ENCODE results near the gene EFCAB8.

The EFCAB8 gene, protein sequence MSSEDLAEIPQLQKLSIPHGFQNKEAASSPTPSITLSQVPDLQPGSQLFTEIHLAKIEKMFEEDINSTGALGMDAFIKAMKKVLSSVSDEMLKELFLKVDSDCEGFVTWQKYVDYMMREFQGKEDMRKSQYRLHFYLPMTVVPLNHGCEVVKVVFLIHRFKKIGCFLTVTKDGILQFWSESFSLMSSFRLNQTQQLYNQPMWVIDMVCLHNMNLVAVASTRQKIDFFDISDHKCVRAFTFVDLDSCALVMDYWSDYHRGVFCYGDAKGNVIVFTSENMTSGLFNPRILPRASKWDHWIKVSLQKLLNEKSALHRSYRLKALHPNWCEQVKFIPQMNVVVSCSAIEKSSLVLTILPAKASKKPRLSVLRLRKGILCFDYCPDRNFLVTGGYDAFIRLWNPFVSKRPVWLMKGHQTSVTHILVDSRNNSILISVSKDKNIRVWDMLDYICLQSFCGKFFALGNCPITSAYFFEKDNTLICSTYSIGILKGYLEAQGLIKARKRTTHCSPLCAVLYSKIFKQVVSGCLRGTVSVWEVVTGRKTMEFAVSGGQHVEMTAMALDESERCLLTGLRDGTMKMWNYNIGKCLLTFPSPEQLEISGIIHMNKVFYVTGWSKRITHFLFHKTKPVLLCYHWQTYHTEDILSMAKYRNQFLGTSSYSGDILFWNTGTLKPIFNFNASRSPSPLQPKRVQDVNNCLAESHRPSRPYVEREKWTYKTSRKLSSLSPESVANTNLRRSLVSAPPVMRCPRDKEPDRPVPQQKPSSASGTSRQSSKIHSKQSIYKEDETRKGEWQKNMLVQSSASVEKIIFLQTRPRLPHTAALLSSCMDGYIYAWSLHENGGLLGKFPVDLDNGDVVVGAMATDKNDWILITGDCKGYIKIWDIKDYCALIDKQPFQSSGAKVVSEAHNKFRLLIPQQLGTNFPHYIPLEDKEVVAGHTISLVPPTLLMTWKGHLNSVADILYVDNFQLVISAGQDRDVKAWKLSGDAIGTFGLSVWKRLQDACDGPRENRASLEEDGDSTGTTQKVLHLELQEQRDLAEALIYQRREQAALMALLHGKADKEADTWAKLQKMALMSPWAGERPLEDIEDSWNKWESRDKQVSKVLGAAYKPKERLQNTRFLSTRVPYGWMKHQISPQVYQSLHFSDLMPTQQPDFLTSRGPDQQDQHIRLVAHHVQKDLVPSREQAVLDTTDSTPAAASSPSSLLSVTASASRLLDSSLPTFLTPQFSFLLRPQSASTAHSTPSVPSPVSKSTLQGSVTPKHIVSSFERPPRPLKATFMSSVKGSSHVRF

DNA sequence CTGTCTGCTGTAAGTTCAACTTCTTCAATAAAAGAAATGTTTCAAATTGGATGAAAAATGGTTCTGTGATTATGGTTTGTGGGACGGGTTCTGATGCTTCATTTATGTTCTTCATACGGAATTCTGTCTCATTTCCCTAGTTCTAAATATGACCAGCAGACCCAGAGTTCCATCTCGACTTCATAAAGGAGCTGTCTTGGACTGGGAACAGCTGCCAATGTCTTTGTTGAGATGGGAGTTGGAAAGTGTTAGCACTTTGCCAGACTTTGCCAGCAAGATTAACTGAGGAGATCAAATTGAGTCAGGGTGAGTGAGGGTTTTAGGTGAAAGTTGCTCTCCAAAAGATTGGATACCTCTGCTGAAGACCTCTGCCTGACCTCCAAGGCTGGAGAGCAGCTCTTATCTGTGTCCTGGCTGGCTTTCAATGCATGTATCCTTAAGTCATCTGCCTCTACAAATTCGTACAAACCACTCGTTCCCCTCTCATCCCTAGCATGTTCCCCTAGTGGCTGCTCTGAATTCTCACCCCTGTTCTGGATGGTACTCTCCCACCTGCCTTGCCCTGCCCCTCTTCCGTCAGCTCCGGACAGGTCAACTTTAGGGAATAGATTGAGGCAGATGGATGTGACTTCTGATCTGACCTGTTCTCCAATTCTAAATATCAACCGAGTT lies at the start of gene EFCAB8:
EFCAB8 (plus strand) TSS at position 223 of the 672 bp plus-strand sequence. CDS start 4,870 bp downstream, outside the sequence.
- no peak within 1 kb of the TSS for H3K4me3 ChIP-seq (ENCODE audit: low read depth, low read length)
- TF ChIP-seq, protein P1, sequence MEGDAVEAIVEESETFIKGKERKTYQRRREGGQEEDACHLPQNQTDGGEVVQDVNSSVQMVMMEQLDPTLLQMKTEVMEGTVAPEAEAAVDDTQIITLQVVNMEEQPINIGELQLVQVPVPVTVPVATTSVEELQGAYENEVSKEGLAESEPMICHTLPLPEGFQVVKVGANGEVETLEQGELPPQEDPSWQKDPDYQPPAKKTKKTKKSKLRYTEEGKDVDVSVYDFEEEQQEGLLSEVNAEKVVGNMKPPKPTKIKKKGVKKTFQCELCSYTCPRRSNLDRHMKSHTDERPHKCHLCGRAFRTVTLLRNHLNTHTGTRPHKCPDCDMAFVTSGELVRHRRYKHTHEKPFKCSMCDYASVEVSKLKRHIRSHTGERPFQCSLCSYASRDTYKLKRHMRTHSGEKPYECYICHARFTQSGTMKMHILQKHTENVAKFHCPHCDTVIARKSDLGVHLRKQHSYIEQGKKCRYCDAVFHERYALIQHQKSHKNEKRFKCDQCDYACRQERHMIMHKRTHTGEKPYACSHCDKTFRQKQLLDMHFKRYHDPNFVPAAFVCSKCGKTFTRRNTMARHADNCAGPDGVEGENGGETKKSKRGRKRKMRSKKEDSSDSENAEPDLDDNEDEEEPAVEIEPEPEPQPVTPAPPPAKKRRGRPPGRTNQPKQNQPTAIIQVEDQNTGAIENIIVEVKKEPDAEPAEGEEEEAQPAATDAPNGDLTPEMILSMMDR (IDR thresholded peaks at IDR 0.05; ENCODE audit: control insufficient read depth, extremely low read depth, insufficient read depth) = no peak
- no peak for DNase-seq (ENCODE audit: low read depth)

DNA sequence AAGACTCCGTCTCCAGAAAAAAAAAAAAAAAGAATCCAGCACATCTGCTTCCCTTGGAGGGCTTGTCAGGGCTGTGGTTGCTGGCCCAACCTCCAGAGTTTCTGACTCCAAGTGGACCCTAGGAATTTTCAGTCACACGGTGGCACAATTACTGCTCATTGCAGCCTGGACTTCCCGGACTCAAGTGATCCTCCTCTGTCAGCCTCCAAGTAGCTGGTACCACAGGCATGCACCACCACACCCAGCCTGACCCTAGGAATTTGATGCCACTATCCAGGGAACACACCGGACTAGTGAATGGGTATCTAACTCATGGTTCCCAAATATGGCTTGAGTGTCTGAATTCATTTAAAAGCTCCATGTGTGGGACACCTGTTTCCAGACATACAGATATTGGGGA lies 48.8 kb upstream of the EFCAB8 start:
- no peak for DNase-seq (ENCODE audit: low read depth)
- TF ChIP-seq, protein P1 (IDR thresholded peaks at IDR 0.05; ENCODE audit: control insufficient read depth, extremely low read depth, insufficient read depth) = no peak
- H3K4me3 ChIP-seq (ENCODE audit: low read depth, low read length) = no peak overlapping the region

DNA sequence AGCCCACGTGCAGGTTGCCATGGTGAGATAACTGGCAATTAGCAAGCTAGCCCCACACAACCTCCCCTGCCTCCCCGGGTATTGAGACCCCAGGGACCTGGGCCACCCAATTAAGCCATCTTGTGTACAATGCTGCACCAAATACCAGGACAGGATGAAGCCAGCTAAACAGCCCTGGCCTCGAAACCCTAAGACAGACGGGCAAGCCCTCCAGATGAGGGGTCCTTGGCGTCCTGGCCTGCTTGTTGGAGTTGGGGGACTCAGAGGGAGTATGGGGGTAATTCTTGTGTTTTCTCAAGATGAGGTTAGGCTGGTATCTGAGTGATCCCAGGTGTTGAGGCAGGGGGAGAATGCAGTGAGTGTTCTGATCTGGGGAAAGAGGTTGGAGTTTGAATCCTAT lies 47.8 kb upstream of the EFCAB8 start:
- no peak for DNase-seq (ENCODE audit: low read depth)
- no peak overlapping the region for H3K4me3 ChIP-seq (ENCODE audit: low read depth, low read length)
- TF ChIP-seq, protein P1 (IDR thresholded peaks at IDR 0.05; ENCODE audit: control insufficient read depth, extremely low read depth, insufficient read depth) = no peak

DNA sequence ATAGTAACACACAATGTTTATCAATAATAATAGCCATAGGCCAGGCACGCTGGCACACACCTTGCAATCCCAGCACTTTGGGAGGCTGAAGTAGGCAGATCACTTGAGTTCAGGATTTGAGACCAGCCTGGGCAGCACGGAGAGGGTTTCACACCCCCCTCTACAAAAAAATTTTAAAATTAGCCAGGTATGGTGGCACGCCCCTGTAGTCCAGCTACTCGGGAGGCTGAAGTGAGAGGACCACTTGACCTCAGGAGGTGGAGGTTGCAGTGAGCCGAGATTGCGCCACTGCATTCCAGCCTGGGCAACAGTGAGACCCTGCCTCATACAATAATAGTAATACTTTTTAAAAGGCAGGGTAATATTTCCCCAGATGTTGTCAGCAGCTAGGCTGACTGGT lies 46.8 kb upstream of the EFCAB8 start:
- DNase-seq (ENCODE audit: low read depth) = no peak
- H3K4me3 ChIP-seq (ENCODE audit: low read depth, low read length) = no peak overlapping the region
- TF ChIP-seq, protein P1 (IDR thresholded peaks at IDR 0.05; ENCODE audit: control insufficient read depth, extremely low read depth, insufficient read depth) = no peak

DNA sequence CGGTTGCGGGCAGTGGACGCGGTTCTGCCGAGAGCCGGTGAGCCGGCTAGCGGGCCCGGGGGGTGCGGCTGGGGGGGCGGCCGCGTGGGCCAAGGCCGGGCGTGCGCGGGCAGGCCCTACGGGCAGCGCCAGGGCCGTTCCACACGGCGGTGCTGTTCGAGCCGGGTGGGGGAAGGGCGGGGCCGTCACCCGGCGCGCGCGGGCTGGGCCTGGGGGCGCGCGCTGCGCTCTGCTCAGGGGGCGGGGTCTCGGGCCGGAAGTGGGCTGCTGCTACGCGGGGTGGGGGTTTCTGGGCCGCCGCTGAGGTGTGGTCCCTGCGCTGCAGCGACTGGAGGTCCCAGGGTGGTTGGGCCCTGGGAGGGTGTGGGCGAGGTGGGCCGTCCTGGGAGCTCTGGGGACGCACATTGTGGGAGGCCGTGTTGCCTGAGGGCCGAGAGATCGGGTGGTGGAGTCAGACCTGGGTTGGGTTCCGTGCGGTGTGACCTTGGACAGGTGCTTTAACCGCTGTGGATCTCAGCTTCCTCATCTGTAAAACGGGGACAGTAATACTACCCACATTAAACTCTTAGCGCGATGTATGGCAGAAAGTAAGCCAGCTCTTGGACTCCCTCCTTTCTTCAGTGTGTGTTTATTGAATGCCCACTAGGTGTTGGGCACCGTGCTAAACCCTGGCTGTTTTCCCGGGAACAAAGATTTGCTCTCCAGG lies 38.6 kb upstream of the EFCAB8 start:
- TF ChIP-seq, protein P1 (IDR thresholded peaks at IDR 0.05; ENCODE audit: control insufficient read depth, extremely low read depth, insufficient read depth) = no peak
- peak; percentile 35 for DNase-seq (ENCODE audit: low read depth)
- H3K4me3 ChIP-seq (ENCODE audit: low read depth, low read length) = peak overlapping the region; percentile 84

All from LNCaP clone FGC (cell line).